HG03139 (cell line): Measurements from ENCODE around the gene SDCCAG8.

Experiments
- ATAC-seq: cut with Tn5 transposase; IDR thresholded peaks from one replicate; pipeline ENCODE4 v1.9.1; 2021; ENCODE audit not compliant: unreplicated experiment

SDCCAG8 gene

DNA sequence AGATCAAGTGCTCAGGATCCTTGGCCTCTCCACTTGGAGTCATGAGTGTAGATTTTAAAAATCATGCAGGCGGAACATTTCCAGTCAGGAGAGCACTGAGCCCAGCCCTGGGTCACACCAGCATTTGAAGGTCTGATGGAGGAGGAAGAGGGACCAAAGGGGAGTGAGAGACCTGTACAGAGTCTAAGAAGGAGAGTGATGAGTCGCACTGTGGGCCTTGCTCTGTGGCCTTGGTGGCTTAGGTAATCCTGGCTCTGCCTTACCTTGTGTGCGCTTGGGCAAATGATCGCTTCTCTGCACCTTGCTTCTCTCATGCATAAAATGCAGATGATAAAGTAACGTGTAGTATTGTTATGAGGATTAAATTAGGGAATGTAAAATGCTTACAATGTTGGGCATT lies 225.3 kb downstream of the SDCCAG8 start:
- ATAC-seq: no peak

DNA sequence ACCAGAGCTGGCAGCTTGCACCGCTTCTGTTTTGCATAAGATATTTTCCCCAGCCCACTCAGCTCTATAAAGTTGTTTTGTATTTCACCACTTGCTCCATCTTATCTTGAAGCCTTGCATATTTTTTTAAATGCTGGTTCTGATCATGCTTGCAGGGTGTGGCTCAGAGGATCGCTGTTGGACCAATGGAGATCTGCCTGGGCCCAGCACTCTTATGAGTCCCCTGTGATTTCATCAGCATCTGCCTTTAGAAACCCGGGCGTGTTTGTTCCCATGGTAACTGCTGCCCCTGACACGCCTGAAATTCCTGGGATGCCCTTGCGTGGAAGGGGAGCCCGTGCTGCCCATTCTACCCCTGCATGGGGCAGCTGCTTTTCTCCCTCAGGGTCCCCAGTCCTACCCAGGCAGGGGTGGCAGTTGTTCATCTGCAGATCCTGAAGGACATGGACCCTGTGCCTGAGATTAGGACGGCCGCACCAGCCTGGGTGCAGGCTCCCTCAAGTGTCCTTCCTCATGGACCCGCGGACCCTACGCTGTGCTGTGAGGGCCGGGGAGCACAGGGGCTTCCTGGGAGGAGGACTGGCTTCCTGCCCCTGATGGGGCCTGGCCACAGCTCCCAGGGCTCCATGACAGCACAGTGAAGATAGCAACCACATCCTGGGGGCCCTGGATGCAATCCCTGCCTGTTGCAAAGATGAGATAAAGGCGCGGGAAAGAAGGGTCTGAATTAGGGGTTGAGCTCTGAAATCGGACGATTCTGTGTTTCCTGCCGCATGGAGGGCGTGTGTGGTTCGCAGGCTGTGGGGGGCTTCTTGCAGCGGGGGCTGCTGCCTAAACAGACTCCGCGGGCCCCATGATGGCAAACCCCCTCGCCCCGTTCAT lies 226.5 kb downstream of the SDCCAG8 start:
- no peak for ATAC-seq

DNA sequence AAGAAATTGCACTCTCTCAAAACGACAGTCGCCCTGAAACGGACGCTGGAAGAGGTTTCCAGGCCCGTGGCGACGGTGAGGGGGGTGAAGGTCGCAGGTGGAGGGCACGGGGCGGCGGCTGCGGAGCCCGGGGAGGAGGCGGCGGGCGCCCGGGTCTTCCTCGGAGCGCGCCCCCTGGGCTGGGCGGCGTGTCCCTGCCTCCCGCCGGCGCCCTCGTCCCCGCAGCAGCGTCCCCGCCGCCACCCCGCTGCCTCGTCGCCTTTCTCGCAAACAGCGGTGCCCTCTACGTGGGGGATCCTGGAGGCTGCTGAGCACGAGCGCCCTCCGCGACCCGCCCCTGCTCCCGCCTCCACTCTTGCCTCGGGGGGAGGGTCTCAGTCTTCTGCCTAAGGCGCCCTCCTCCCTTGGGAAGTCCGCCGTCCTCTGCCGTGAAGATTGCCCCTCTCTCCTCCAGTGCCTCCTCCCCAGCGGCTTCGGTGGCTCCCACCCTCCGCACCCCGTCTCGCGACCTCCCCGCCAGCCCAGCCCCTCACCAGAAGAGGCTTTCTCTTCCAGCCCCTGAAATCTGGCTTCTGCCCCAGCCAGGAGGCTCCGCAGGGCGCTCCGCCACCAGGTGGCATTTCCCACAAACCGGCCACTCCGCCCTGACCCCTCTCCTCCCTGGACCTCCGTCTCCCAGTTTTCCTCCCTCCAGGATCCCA lies 227.4 kb downstream of the SDCCAG8 start:
- no peak for ATAC-seq

DNA sequence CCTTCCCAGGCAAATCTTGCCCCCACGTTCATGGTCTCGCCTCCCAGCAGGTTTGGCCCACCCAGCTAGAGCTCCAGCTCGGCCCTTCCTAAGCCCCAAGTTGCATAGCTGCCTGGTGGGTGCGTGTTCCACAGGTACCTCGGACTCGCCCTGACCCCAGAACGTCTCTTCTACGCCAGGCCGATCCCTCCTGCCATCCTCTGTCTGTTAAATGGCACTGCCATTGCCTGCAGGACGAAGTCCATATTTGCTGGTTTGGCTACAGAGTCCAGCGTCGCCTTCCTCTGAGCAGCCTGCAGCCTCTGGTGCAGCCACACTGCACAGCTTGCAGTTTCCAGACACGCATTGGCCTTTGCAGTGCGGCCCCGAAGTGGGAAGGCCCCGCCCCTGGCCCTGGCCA lies 228.1 kb downstream of the SDCCAG8 start:
- ATAC-seq: no peak

DNA sequence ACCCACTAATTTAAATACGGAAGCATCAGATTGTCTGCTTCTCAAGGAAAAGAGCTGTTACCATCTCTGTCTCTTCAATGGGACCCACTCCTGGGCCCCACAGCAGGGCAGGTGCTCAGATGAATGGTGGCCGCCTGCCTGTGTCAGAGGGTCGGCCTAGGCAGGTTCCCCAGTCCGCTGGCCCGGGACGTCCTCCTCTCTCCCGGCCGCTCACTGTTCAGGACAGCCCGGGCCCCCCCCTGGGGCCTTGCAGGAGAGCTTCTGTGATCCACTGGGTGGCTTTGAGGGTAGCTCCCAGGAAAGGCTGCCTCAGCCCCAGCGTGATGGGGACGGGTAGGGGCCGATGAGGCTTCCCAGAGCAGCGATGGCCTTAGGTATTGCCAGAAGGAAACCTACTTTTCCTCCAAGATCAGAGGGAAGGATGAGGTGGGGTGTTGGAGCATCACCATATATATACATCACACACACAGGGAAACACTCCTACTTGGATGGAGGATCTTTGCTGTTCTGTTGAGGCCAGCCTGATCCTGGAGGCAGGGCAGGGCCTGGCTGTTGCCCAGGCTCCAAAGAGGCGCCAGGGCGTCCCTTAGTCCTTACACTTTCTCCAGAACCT lies 231.3 kb downstream of the SDCCAG8 start:
- ATAC-seq: no peak

DNA sequence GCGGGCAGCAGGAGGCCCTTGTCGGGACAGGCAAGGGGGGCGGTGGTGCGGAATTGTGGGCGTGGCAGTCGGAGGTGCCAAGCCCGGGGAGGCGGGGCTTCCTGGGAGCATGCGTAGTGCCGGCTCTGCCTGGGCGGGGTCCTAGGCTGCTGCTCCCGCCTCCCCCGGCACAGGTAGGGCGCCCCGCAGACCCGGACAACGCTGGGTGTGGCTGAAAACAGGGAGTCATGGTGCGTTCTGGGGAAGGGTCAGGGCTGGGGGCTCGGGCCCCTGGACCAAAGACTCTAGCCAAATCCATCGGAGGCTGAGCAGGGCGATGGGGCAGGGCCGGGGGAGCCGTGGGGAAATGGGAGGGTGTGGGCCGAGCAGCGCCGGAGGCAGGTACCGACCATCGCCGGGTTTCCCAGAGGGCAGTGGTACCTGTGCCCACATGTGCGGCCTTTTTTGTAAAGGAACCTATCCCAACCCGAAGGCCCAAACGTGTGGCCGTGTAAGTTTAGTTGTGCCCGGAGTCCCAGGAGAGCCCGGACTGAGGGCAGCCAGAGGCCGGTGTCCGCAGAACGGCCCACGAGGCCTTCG lies 231.9 kb downstream of the SDCCAG8 start:
- no peak for ATAC-seq

DNA sequence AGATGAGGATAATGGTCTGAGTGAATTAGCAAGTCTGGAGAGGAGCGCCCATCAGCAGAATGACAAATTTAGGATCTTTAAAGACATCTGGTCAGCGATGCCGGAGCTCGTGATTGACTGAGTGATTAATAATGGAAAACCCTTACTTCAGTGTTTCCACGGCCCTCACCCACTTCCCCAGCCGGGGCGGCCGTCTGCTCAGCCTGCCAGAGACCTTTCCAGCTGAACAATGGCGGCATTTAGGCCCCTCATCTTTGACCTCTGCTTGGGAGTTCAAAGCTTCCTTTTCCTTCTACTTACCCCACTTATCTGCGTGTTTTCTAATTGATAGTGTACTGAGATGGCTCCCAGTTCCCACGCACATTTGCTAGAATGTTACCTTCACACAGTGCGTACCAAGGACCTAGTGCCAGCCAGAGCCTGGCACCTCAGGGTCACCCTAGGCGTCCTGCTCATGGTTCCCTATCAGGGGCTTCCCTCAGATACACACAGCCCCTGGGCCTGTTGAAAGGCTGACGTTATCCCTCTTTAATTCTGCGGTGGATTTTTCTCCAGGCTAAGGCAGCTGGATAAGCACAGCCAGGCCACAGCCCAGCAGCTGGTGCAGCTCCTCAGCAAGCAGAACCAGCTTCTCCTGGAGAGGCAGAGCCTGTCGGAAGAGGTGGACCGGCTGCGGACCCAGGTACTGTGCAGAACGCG lies 232.8 kb downstream of the SDCCAG8 start:
- ATAC-seq: no peak

DNA sequence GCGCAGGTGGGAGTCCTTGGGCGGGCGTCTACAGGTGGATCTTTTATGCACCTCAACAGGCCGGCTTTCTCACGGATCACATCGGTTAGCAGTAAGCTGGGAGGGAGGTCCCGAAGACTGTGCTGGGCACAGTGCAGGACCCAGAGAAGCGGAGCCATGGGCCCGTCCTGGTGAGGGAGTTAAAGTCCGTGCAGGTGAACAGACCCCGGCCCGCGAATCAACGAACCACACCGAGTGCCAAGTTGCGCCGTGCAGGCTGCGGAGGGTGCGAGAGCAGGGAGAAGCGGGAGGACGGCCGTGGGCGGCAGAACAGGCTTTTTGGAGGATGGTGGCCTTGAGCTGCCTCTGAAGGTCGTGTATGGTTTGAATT lies 233.3 kb downstream of the SDCCAG8 start:
- no peak for ATAC-seq

DNA sequence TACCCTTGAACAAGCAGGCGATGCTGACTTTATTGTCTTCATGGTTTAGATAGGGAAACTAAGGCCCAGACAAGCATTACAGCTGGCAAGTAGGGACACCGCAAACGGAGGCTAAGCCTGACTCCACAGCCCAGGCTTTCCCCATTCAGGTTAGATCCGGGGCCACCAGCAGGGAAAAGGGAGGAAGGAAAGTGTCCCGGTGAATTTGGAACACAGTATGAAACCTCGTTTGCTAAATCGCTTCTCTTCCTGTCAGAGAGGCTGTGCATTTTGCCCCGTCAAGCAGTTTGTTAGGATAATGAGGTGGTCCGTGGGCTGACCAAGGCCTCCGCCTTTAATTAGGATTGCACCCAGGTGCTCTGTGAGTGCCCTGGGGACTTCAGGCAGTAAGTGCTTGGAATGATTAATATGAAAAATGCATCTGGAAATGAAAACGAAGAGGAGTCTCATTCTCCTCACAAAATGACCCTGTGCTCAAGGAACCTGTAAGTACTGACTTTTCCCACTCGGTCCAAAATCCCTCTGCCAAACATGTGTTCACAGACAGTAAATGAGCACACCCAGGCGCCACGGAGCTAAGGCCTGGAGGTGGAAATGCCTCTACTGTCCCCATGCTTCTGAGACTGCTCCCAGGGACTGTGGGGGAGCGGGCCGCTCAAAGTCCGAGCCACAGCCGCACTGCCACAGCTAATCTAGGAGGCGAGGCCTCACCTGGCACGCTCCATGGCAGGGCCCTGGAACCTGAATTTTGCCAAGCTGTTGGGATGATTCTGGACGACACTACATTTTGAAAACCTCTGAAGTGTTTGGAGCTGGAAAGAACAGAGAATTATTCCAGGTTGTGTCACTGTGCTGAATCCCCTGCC lies 234.1 kb downstream of the SDCCAG8 start:
- no peak for ATAC-seq

DNA sequence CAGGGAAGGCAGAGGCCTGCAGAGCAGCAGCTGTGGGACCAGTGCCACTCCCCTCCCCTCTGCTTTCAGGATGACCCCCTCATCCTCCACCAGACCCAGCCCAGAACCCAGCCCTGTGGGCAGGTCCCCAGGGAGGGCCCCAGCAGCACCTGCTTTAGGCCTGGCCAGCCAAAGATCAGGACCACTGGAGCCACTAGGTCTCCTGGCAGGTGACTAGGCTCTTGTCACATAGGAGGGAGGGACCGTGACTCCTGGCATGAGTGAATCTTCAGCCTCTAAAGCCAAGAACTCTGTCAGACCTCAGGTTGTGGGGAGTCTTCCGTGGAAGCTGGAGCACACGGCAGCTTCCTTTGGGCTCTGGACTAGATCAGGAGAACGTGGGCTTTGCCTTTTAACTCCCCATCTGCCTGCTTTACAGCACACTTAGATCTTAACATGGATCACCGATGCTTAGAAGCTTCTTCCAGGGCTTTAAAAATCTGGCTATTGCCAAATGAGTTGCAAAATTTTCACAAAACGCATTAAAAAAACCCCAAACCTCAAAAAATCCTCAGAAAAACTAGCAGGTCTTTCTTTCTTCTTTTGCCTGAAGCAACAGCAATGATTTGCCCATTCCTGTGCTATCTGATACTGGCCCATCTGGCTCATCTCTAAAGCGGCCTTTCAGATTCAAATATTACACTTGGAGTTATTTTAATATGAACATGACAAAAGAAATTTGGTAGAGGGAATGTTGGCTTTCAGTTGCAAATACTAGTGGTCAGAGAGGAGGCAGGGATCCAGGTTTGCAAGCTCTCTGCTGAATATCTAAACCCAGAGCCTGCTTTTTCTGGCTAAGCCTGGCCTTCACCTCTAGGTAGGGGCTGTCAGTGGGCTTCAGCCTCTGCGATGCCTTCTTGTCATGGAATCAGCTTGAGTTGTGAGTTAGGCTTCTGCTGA lies 235.2 kb downstream of the SDCCAG8 start:
- no peak for ATAC-seq

DNA sequence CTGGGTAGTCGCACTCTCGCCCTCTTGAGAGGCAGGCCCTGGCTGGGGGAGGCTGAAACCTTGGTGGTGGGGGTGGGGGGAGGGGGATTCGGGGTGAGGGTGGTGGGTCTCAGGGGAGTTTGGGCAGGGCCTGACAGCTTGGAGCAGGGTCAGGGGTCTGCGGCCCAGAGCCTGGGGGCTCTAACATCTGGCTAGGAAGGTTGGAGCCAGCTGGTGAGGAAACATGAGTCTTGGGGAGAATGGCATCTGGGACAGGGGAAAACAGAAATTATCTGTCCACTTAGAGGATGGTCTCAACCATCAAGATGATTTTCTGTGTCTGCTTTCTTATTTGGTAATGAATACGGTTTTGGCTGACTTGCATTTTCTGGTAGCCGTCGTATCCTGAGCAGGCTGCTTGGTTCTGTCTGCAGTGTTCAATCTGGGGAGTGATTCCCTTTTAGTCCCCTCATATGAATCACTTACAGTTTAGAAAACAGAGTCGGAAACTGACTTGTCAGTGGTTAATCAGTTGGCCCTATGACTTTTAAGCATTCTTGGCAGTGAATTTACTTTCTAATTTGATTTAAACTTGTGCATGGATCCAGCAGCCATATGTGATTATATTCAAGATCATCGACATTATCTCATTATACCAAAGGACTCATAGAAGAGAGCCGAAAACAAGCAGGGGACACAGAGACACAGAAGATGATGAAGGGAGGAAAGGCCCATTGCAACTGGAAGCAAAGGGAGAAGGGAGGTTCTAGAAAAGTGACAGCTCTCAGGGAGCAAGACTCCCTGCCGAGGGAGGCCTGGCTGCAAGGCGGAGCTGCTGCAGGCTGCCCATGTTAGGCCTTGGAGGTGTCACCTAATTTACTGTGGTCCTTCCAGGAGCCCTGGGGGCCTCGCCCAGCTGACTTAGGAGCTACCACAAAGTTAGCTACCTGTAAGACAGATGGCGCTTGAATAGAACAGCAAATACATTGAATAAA lies 237.6 kb downstream of the SDCCAG8 start:
- no peak for ATAC-seq

DNA sequence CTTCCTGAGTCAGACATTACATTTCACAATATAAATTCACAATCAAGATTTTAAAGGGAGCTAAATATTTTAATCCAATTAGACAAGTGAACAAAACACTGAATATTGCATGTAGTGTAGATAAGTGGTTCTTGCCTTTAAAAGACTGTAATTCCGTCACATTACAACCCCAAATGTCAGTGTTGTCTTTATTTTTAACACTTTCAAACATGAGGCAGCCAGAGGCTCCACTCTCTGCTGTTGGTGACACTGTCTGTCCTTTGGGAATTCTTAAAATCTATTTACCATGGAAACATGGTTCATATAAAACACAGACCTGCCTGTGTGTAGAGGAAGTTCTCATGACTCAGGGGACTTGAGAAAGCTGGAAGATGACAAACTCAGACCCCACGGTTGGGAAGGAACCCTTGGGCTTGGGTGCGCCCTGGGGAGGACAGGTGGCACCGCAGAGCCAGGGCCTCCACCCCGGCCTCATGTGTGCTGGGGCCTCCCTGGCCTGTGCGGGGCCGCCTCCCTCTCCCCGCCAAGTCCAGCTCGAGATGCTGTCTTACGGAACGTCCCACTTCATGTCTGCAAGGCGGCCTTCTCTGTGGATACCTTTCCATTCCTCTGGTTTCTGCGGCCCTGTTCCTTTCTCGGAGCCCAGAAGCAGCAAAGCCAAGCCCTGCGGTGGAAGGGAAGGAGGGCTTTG lies 239.0 kb downstream of the SDCCAG8 start:
- no peak for ATAC-seq

DNA sequence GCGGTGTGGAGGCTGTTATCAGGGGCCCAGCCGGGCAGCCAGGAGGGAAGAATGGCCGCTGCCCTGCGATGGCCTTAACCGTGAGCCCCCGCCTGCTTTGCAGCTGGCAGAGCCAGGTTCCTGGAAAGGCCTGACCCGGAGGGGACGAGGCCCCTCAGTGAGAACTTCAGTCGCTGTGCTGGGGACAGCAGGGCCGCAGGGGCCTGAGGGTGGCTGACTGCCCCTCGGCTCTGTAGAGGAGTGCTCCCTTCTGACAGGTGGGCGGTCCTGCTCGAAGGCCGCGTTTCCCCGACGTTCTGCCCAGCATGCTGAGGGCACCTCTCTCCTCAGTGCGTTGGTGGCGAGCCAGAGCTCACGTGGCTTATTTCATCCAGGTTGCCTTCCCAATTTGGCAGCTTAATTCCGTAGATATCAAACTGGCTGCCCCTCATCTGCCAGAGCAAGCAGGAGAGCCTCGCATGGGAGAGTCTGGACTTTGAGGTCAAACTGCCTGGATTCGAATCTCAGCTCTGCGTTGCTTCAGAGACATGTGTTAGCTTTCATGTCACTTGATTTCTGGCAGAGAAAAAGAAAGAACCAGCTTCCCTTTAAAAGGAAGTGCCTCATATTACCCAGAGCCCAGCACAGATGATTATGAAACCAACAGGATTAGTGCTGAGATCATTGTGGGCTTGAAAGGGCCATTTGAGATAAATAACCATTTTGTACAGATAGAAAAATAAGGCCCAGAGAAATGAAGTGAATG lies 239.8 kb downstream of the SDCCAG8 start:
- no peak for ATAC-seq

DNA sequence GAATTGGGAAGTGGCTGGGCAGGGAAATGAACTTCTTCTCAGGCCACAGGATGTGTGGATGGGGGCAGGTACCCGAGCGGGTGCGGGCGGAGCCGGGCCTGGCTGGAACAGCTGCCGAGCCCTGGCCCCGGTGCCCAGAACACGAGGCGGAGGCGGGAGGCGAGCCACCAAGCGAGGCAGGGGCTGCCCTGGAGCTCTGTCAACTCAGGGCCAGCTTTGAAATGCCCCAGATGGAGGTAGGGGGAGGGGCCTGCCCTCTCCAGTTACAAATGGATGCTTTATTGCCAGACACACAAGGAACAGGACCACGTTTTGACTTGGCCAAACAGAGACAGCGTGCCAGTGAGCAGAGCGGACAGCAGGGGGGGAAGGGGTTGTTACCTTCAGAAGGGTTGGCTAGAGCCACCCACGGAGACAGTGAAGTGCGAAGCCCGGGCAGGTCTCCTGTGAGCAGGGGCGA lies 240.4 kb downstream of the SDCCAG8 start:
- no peak for ATAC-seq

DNA sequence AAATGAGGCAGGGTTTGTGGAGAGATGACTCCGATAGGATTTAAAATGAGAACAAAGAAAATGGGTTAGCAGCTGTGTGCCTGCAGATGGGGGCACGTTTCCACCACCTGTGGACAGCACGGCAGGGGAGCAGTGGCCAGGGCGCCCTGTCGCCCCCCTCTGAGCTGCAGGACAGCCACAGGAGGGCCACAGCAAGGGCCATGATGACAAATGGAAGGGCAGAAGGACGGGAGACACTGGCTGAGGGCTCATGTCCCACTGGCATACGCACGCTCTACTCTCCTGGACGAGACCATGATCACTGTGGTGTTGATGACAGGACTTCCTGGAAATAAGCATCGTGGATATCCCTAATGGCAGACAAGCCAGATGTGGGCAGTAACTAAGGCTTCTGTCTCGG lies 241.0 kb downstream of the SDCCAG8 start:
- no peak for ATAC-seq

DNA sequence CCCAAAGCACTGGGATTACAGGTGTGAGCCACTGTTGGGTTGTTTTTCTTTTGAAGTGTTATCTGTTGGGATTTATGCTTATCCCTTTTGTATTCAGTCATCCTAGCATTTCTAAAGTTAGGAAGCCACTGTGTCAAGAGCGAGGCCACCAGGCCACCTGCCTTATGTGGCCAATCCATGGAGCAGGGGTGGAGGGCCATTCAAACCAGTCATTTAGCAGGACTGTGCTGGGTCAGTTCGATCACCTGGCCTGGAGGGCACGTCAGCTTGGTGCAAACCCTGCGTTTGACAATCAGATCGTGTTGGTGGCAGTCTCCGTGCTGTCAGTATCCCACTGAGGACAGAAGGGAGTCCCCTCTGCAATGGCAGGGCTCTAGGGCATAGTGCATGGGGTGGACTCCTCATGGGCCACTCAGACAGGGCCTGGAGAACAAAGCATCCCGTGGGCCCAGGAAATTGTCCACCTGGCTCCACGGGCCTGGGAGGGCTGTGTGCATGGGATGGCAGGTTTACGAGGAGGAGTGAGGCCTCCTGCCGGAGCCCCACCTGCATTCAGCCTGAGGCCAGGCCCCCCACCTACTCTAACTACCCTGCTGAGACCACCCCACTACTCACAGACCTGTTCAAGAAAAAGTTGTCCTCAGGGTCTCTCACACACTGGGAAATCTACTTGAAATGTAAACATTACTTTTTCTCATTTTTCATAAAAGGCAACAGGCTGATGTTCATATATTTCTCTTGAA lies 242.3 kb downstream of the SDCCAG8 start:
- ATAC-seq: no peak
